OCI-LY1 (cell line): ENCODE measurements around the gene IQGAP2.

Experiments
- CTCF ChIP-seq: fragments of 200-600 bp; sonication (generic), shearing (Covaris generic); IDR thresholded peaks from 2 replicates; pipeline ENCODE4 v1.5.1; 2017; ENCODE audit warnings: mild to moderate bottlenecking, antibody characterized with exemption, low read length, moderate library complexity, mixed read lengths
- EZH2 ChIP-seq: fragments of 200-600 bp; sonication (generic), shearing (Covaris generic); IDR thresholded peaks from 2 replicates; pipeline ENCODE4 v1.8.0; 2017; ENCODE audit warnings: borderline replicate concordance, mixed run types, mild to moderate bottlenecking, antibody characterized with exemption, low read length, moderate library complexity, mixed read lengths

GRCh38 chr5:76598531-76598930 lies 195.4 kb downstream of the IQGAP2 start:
- no peak for TF ChIP-seq CTCF
- no peak for TF ChIP-seq EZH2
